GM10266 (cell line): ENCODE results near the gene HYAL1.
"Not testable (repeated sequence)": the region's sequence is repeated elsewhere in the genome, so short reads cannot be mapped to it uniquely, and the experiment has no call there.

ENCODE experiments used
- DNase-seq: peaks from one replicate; pipeline ENCODE4 v3.0.0; 2012; ENCODE audit errors: extremely low spot score
- TF ChIP-seq, protein P1 (sequence below): IDR thresholded peaks from 2 replicates; pipeline ENCODE4 v1.5.1; 2012; ENCODE audit warnings: mild to moderate bottlenecking, low read depth; ENCODE audit not compliant: control insufficient read depth, insufficient read depth; ENCODE audit errors: missing control alignments

The HYAL1 gene

GRCh38 chr3:50317300-50317699 lies 13.9 kb upstream of the HYAL1 start:
- TF ChIP-seq, protein P1, sequence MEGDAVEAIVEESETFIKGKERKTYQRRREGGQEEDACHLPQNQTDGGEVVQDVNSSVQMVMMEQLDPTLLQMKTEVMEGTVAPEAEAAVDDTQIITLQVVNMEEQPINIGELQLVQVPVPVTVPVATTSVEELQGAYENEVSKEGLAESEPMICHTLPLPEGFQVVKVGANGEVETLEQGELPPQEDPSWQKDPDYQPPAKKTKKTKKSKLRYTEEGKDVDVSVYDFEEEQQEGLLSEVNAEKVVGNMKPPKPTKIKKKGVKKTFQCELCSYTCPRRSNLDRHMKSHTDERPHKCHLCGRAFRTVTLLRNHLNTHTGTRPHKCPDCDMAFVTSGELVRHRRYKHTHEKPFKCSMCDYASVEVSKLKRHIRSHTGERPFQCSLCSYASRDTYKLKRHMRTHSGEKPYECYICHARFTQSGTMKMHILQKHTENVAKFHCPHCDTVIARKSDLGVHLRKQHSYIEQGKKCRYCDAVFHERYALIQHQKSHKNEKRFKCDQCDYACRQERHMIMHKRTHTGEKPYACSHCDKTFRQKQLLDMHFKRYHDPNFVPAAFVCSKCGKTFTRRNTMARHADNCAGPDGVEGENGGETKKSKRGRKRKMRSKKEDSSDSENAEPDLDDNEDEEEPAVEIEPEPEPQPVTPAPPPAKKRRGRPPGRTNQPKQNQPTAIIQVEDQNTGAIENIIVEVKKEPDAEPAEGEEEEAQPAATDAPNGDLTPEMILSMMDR: no peak
- DNase-seq: no peak

DNA sequence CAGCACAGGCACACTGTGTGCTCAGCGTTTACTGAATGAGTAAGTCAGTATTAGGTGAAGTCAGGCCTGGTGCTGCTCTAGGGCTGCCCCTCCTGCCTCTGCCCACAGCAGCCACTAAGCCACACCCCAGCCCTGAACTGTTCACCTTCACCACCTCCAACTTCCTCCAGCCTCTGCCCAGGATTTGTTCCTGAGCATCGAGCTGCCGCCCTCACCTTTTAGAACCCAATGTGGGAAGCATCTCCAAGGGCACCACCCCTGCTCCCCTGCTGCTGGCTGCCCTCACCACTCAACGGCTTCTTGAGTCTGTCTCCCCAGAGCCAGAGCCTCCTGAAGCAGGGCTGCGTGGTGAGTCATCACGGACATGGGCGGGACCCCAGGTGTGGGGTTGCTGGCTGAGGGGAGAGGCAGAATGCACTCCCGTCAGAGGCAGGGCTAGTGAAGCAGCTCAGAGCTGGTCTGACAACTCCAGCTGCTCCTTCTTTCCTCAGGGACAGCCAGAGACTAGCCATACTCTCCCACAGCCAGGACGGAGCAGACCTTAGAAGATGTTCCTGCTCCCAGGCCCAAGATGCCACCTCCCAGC lies 13.4 kb upstream of the HYAL1 start:
- DNase-seq: no peak
- TF ChIP-seq, protein P1: no peak

DNA sequence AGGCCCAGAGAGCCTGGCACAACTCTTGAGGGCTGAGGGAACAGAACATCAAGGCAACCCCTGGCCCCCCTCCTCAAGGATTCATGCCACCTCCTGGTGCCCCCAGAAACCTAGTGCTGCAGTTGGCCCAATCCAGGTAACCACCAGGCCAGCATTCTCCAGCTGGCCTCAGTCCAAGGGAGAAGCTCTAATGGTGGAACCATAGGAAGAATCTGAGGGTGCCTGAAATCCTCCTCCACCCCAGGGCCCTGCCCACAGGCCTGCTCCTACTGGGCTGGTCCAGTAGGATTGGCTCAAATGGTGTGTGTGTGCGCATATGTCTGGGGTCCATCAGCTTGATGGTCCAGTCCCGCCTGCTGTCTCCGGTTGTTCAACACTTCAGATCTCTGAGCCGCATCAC lies 11.4 kb upstream of the HYAL1 start:
- DNase-seq: no peak
- TF ChIP-seq, protein P1: no peak

GRCh38 chr3:50314342-50314741 lies 11.0 kb upstream of the HYAL1 start:
- DNase-seq: no peak
- TF ChIP-seq, protein P1: no peak

DNA sequence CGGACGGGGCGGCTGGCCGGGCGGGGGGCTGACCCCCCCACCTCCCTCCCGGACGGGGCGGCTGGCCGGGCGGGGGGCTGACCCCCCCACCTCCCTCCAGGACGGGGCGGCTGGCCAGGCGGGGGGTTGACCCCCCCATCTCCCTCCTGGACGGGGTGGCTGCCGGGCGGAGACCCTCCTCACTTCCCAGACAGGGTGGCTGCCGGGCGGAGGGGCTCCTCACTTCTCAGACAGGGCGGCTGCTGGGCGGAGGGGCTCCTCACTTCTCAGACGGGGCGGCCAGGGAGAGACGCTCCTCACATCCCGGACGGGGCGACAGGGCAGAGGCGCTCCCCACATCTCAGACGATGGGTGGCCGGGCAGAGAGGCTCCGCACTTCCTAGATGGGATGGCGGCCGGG lies 8.7 kb upstream of the HYAL1 start:
- not testable (repeated sequence) for DNase-seq

DNA sequence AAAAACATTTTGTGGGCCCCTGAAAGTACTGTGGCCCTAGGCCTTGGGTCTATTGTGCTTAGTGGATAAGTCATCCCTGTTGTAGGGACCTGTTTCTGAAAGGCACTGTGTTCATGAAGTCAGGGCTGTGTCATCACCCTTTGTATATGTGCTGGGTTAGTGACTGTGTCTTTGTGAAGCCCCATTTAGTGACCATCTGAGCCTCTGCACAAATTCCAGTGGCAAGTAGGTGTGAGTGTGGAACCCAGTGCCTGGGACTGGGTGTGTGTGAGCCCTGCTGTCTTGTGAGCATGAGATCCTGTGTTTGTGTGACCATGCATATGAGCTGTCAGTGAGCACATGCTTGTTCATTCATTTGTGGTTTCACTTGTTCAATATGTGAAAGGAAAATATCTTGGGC lies 1.2 kb upstream of the HYAL1 start:
- TF ChIP-seq, protein P1: no peak
- no peak for DNase-seq

DNA sequence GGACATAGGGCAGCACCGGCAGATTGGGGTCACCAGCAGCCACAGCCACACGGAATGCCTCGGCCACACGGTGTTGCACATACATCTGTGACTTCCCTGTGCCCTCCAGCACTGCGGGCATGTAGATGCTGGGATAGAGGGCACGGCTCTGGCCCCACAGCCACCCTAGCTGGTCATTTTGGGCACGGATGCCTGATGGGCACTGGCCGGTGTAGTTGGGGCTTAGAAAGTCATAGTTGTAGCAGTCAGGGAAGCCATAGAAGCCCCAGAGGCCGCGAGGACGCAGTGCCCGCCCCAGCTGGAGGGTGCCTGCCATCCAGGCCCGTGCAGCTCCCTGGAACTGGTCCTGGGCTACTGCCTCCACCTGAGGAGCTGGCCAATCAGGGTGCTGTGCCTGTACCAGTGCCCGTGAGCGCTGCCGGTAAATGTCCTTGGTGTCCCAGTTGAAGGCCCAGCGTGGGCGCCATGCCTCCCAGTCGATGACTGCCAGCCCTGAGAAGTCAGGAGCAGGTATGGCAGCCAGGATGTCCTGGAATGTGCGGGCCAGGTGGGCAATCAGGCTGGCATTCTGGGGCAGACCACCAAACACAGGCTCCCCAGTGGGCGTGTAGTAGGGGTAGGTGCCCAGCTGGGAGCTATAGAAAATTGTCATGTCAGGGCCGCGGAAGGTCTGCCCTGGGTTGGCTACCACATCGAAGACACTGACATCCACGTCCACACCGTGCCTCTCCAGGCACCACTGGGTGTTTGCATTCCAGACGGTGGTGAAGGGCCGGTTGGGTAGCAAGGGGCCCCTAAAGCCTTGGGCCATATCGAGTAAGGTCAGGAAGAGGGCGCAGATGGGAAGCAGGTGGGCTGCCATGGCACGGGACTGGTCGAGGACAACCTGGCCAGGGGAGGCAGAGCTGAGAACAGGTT lies 1.0 kb downstream of the HYAL1 start:
- TF ChIP-seq, protein P1: no peak
- DNase-seq: no peak
